ENCODE measurements around the gene CAPZB. TPM values are rescaled to one million over a fixed set of nuclear protein-coding genes. Genes with fewer than 3 reads are reported as not detected.

Gene CAPZB
- polyA plus RNA-seq, 1 donor from 2014 or later = 159 TPM

DNA sequence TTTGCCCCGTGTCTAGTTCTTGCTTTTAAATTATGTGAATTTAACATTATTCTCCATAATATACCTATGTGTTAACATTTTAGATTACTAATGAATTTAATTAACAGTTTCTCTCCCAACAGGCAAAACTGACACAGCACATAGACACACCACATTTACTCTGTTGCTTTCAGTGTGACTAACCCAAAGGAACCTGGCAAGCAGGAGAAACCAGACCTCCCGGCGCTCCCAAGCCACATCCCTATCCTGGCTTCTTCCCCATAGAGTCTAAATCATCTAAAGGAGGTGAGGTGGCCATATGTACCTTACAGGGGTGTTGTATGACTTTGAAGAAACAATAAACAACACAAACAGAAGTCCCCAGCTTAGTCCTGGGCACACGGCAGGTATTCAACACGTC lies 69.2 kb downstream of the CAPZB start:
- H3K9me3 ChIP-seq (ENCODE audit: low read length) = no peaks in the 10 kb centered on the region
- TF ChIP-seq POLR2AphosphoS5 (IDR thresholded peaks at IDR 0.05) (no peak), TAF1 (IDR thresholded peaks at IDR 0.05; ENCODE audit: low read depth) (no peak), CTCF (IDR thresholded peaks at IDR 0.05; ENCODE audit: poor library complexity, severe bottlenecking) (no peak), REST (IDR thresholded peaks at IDR 0.05; ENCODE audit: borderline replicate concordance) (no peak), SMC3 (conservative IDR thresholded peaks at IDR 0.05; ENCODE audit: poor library complexity) (no peak), RAD21 (conservative IDR thresholded peaks at IDR 0.05) (no peak), EZH2 (IDR thresholded peaks at IDR 0.05; ENCODE audit: borderline replicate concordance, insufficient read depth, low read length, poor library complexity, severe bottlenecking) (no peak), EP300 (conservative IDR thresholded peaks at IDR 0.05; ENCODE audit: poor library complexity, severe bottlenecking) (no peak), MXI1 (conservative IDR thresholded peaks at IDR 0.05; ENCODE audit: poor library complexity, severe bottlenecking) (no peak)
- H3K27me3 ChIP-seq (ENCODE audit: insufficient read depth, low read depth, low read length) = no peaks in the 10 kb centered on the region
- no peaks in the 10 kb centered on the region for H4K20me1 ChIP-seq (ENCODE audit: insufficient read depth)
- H3K27ac ChIP-seq (ENCODE audit: low read length) = no peak overlapping the region
- H3K79me2 ChIP-seq (replicated peaks; ENCODE audit: insufficient read depth, low read length) = no peaks in the 10 kb centered on the region
- no peaks in the 10 kb centered on the region for H3K9me2 ChIP-seq (ENCODE audit: insufficient read depth, low read length)
- no peak overlapping the region for H3K4me3 ChIP-seq (ENCODE audit: low read length)
- H3K4me2 ChIP-seq (ENCODE audit: low read length) = no peak overlapping the region
- H3K36me3 ChIP-seq (ENCODE audit: insufficient read depth, low read length) = no peaks in the 10 kb centered on the region
- no peak overlapping the region for H2AFZ ChIP-seq (ENCODE audit: low read depth, low read length)
- H3F3A ChIP-seq (ENCODE audit: insufficient read depth, low read length, poor library complexity, severe bottlenecking) = no peaks in the 10 kb centered on the region
- no peak overlapping the region for H3K9ac ChIP-seq (ENCODE audit: low read length)

- no peaks in the 10 kb centered on the region for H4K20me1 ChIP-seq (ENCODE audit: insufficient read depth)
Observed at GRCh38 chr1:19414515-19415121, 70.7 kb downstream of the CAPZB start.

More at GRCh38 chr1:19414515-19415121, 70.7 kb downstream of the CAPZB start:
- H2AFZ ChIP-seq (ENCODE audit: low read depth, low read length) = no peak overlapping the region
- H3F3A ChIP-seq (ENCODE audit: insufficient read depth, low read length, poor library complexity, severe bottlenecking) = no peaks in the 10 kb centered on the region
- H3K9me2 ChIP-seq (ENCODE audit: insufficient read depth, low read length) = no peaks in the 10 kb centered on the region
- H3K27ac ChIP-seq (ENCODE audit: low read length) = no peak overlapping the region
- no peaks in the 10 kb centered on the region for H3K36me3 ChIP-seq (ENCODE audit: insufficient read depth, low read length)
- H3K27me3 ChIP-seq (ENCODE audit: insufficient read depth, low read depth, low read length) = no peaks in the 10 kb centered on the region
- H3K79me2 ChIP-seq (replicated peaks; ENCODE audit: insufficient read depth, low read length) = no peaks in the 10 kb centered on the region
- H3K4me3 ChIP-seq (ENCODE audit: low read length) = no peak overlapping the region
- no peak overlapping the region for H3K9ac ChIP-seq (ENCODE audit: low read length)
- no peak for TF ChIP-seq MXI1 (conservative IDR thresholded peaks at IDR 0.05; ENCODE audit: poor library complexity, severe bottlenecking)
- no peak for TF ChIP-seq CTCF (IDR thresholded peaks at IDR 0.05; ENCODE audit: poor library complexity, severe bottlenecking)
- no peak for TF ChIP-seq POLR2AphosphoS5 (IDR thresholded peaks at IDR 0.05)
- TF ChIP-seq EP300 (conservative IDR thresholded peaks at IDR 0.05; ENCODE audit: poor library complexity, severe bottlenecking) = no peak
- TF ChIP-seq TAF1 (IDR thresholded peaks at IDR 0.05; ENCODE audit: low read depth) = no peak
- TF ChIP-seq RAD21 (conservative IDR thresholded peaks at IDR 0.05) = no peak
- TF ChIP-seq REST (IDR thresholded peaks at IDR 0.05; ENCODE audit: borderline replicate concordance) = no peak
- no peak for TF ChIP-seq SMC3 (conservative IDR thresholded peaks at IDR 0.05; ENCODE audit: poor library complexity)
- no peak for TF ChIP-seq EZH2 (IDR thresholded peaks at IDR 0.05; ENCODE audit: borderline replicate concordance, insufficient read depth, low read length, poor library complexity, severe bottlenecking)
- no peaks in the 10 kb centered on the region for H3K9me3 ChIP-seq (ENCODE audit: low read length)
- no peak overlapping the region for H3K4me2 ChIP-seq (ENCODE audit: low read length)
